Stomach smooth muscle (tissue), 2 donors: Measurements from ENCODE around the gene MED27.

Experiments
- H3K27ac ChIP-seq: one replicate; pipeline ENCODE4 v1.7.0; 2013; ENCODE audit warnings: mild to moderate bottlenecking, low read length, inconsistent platforms
- H3K27me3 ChIP-seq, 2 donors: one replicate each; pipeline ENCODE4 v1.7.0; 2013; ENCODE audit warnings: low read length in 2 of 2; ENCODE audit not compliant: insufficient read depth in 2 of 2, control insufficient read depth in 1 of 2
- H3K36me3 ChIP-seq, 2 donors: one replicate each; pipeline ENCODE4 v1.7.0; 2013; ENCODE audit warnings: low read length in 2 of 2; ENCODE audit not compliant: control insufficient read depth in 2 of 2, insufficient read depth in 2 of 2
- H3K4me1 ChIP-seq: one replicate; pipeline ENCODE4 v1.7.0; 2013; ENCODE audit warnings: low read length; ENCODE audit not compliant: control insufficient read depth, insufficient read depth
- H3K4me3 ChIP-seq, 2 donors: one replicate each; pipeline ENCODE4 v1.7.0; 2013; ENCODE audit warnings: low read length in 2 of 2
- H3K9ac ChIP-seq, 2 donors: one replicate each; pipeline ENCODE4 v1.7.0; 2013; ENCODE audit warnings: low read length in 2 of 2, mild to moderate bottlenecking in 1 of 2
- H3K9me3 ChIP-seq, 2 donors: one replicate each; pipeline ENCODE4 v1.7.0; 2013; ENCODE audit warnings: low read length in 2 of 2; ENCODE audit not compliant: control insufficient read depth in 2 of 2
- donor health status: healthy.
- donor health status: Pancreatic carcinoma.

Gene MED27

GRCh38 chr9:131875828-131876485 is 203.7 kb downstream of the MED27 start:
- Histone ChIP-seq H3K9me3 (no peaks in the 10 kb centered on the region), H3K27me3 (no peaks in the 10 kb centered on the region), H3K4me1 (no peaks in the 10 kb centered on the region), H3K4me3 (no peak overlapping the region), H3K27ac (no peak overlapping the region), H3K36me3 (peaks cover 0 to 7% of the 10 kb centered on the region in 2 donors), H3K9ac (no peak overlapping the region)

DNA sequence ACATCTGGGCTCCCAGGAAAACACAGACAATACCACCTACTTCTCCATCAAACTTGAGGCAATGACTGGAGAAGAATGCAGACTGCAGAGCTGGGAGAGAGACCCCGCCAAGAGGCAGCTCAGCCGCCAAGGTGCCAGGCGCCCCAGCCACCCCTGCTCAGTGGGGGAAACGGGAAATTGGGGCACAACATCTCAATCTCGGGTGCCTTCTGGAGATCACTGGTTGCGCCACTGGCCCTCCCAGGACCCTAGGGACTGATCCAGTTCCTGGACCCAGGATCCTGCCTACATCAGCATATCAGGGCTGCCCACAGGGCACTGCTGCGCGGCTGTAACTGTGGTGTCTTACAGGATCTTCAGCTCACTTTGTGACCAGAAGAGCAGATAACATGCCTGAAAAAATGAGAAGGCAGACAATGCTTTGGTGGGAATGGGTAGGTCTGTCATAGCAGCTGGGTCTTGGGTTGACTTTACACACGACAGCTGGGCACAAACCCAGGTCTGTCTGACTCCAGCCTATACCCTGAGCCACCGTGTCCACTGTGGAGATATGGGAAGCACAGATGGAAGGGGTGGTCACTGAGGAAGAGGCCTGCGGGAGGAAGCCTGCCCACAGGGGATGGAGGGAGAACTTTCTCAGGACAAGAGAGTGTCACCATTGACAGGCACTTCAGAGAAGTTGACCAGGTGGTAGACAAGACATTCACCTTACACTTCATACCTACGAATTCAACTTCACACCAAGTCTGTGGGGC is 204.6 kb downstream of the MED27 start:
- Histone ChIP-seq H3K4me3 (no peak overlapping the region), H3K36me3 (peaks cover 0 to 7% of the 10 kb centered on the region in 2 donors), H3K4me1 (no peaks in the 10 kb centered on the region), H3K27ac (no peak overlapping the region), H3K27me3 (no peaks in the 10 kb centered on the region), H3K9me3 (no peaks in the 10 kb centered on the region), H3K9ac (no peak overlapping the region)

DNA sequence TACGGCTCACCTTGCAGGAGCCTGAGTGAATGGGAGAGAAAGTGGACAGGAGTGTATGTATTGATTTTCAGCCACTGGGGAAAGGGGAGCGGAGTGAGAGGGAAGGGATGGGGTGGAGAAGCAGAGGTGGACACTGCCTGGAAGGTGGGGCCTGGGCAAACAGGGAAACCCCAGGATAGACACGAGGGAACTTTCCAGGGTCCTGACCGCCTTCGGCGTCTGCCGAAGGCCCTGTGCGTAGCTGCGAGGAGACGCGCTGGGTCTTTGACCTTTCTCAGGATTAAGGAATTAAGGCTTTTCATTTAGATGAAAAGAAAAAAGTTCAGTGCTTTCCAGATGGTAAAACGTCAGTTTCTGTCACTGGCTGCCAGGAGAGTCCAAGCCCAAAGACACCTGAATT is 205.2 kb downstream of the MED27 start:
- Histone ChIP-seq H3K27me3 (no peaks in the 10 kb centered on the region), H3K9me3 (no peaks in the 10 kb centered on the region), H3K9ac (no peak overlapping the region), H3K4me3 (no peak overlapping the region), H3K27ac (no peak overlapping the region), H3K4me1 (no peaks in the 10 kb centered on the region), H3K36me3 (peaks cover 0 to 4% of the 10 kb centered on the region in 2 donors)

- Histone ChIP-seq H3K9me3 (no peaks in the 10 kb centered on the region), H3K4me3 (no peak overlapping the region), H3K27ac (no peak overlapping the region), H3K9ac (no peak overlapping the region), H3K36me3 (peaks cover 0 to 4% of the 10 kb centered on the region in 2 donors), H3K27me3 (no peaks in the 10 kb centered on the region), H3K4me1 (no peaks in the 10 kb centered on the region)
Observed at GRCh38 chr9:131873891-131874440, 205.7 kb downstream of the MED27 start.

GRCh38 chr9:131873335-131873734 is 206.3 kb downstream of the MED27 start:
- Histone ChIP-seq H3K9me3 (no peaks in the 10 kb centered on the region), H3K27ac (no peak overlapping the region), H3K4me1 (no peaks in the 10 kb centered on the region), H3K9ac (no peak overlapping the region), H3K36me3 (peaks cover 0 to 4% of the 10 kb centered on the region in 2 donors), H3K27me3 (no peaks in the 10 kb centered on the region), H3K4me3 (no peak overlapping the region)

GRCh38 chr9:131872702-131873101 is 207.0 kb downstream of the MED27 start:
- Histone ChIP-seq H3K9ac (no peak overlapping the region), H3K27ac (no peak overlapping the region), H3K9me3 (no peaks in the 10 kb centered on the region), H3K36me3 (peaks cover 0 to 4% of the 10 kb centered on the region in 2 donors), H3K27me3 (no peaks in the 10 kb centered on the region), H3K4me1 (no peaks in the 10 kb centered on the region), H3K4me3 (no peak overlapping the region)

DNA sequence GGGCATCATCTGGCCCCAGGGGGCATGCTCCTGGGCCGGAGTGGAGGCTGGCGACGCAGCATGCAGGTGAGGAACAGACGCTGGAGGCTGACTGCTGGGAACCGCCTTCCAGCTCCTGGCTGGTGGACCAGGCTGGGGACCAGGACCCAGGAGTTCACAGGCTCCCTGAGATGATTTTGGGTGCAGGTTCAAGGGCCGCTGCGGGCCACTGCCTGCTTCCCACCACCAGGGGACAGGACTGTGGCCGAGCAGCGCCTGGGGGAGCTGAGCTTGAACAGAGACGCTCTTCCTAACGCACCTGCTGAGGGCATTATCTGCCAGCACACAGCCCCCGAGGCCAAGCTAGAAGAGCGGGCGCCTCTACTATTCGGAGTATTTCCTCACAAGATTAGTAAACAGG is 207.7 kb downstream of the MED27 start:
- H3K27ac ChIP-seq: no peak overlapping the region
- H3K9ac ChIP-seq: no peak overlapping the region
- no peaks in the 10 kb centered on the region for H3K4me1 ChIP-seq
- H3K27me3 ChIP-seq: no peaks in the 10 kb centered on the region
- H3K9me3 ChIP-seq: no peaks in the 10 kb centered on the region
- peaks cover 0 to 4% of the 10 kb centered on the region in 2 donors for H3K36me3 ChIP-seq
- no peak overlapping the region for H3K4me3 ChIP-seq

DNA sequence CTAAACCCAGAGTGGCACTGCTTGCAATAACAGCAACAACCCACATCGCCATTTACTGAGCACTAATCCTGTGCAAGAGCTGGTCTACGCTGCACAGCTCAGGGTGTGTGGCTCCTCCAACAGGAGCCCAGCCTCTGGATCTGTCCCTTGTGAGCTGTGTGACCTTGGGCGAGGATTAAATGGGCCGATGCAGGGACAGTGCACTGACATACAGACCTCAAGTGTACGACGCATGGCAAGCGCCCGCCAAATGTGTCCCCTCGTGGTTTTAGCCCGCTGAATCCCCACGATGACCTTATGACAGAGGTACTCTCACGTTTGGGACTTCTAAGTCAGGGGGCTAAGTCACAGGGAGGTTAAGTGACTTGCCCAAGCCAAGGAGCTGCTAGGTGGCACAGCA is 209.5 kb downstream of the MED27 start:
- H3K9ac ChIP-seq: no peak overlapping the region
- no peak overlapping the region for H3K27ac ChIP-seq
- peaks cover 0 to 4% of the 10 kb centered on the region in 2 donors for H3K36me3 ChIP-seq
- H3K4me1 ChIP-seq: no peaks in the 10 kb centered on the region
- H3K9me3 ChIP-seq: no peaks in the 10 kb centered on the region
- H3K27me3 ChIP-seq: no peaks in the 10 kb centered on the region
- no peak overlapping the region for H3K4me3 ChIP-seq

- Histone ChIP-seq H3K27ac (no peak overlapping the region), H3K4me1 (no peaks in the 10 kb centered on the region), H3K9ac (no peak overlapping the region), H3K27me3 (no peaks in the 10 kb centered on the region), H3K9me3 (no peaks in the 10 kb centered on the region), H3K36me3 (peaks cover 0 to 4% of the 10 kb centered on the region in 2 donors), H3K4me3 (no peak overlapping the region)
Observed at GRCh38 chr9:131869348-131869747, 210.3 kb downstream of the MED27 start.

DNA sequence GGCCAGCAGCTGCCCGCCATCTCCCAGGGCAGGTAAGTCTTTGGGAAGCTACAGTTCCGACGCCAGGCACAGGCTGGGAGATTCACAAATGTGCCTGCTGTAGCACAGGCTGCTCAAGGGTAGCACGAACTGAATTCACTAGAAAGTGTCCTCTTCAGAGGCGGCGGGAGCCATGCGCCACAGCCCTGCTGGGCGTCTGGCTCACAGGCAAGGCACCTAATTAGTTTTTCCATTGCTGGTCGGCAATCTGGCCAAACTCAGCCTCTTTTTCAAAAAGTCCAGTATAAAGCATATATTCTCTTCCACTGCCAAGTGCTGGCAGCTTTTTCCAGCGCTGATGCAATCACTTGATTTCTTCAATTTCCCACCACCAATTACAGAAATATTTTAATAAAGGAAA is 210.9 kb downstream of the MED27 start:
- Histone ChIP-seq H3K4me1 (no peaks in the 10 kb centered on the region), H3K27ac (no peak overlapping the region), H3K9me3 (no peaks in the 10 kb centered on the region), H3K9ac (no peak overlapping the region), H3K27me3 (no peaks in the 10 kb centered on the region), H3K4me3 (no peak overlapping the region), H3K36me3 (peaks cover 0 to 5% of the 10 kb centered on the region in 2 donors)
